Anterior cingulate cortex (tissue), 58 donors: ENCODE measurements around the gene SLC12A8.
A peak's percentile ranks its signal among the peaks of the same experiment; 100 is the strongest.

Experiments used
- DNase-seq, 58 donors: peaks; one replicate each; lab custom pipeline; 2025; lab: John Stamatoyannopoulos, UW

The SLC12A8 gene

GRCh38 chr3:125220183-125220582 lies 7.6 kb upstream of the SLC12A8 start:
- DNase-seq, result peak in 1 of 58 donors; percentile 1

GRCh38 chr3:125219261-125219701 lies 6.7 kb upstream of the SLC12A8 start:
- DNase-seq, result no peak

GRCh38 chr3:125214738-125215137 lies 2.2 kb upstream of the SLC12A8 start:
- DNase-seq, result no peak

GRCh38 chr3:125213946-125214542 lies 1.5 kb upstream of the SLC12A8 start:
- no peak for DNase-seq

GRCh38 chr3:125213364-125213755 lies 812 bp upstream of the SLC12A8 start:
- no peak for DNase-seq

- DNase-seq, result no peak
Measured at GRCh38 chr3:125212091-125212508, 448 bp downstream of the SLC12A8 start.

GRCh38 chr3:125211523-125212090 lies 941 bp downstream of the SLC12A8 start:
- DNase-seq, result no peak

GRCh38 chr3:125207949-125208568 lies 4.5 kb downstream of the SLC12A8 start:
- DNase-seq, result no peak

GRCh38 chr3:125207507-125207906 lies 5.0 kb downstream of the SLC12A8 start:
- no peak for DNase-seq

GRCh38 chr3:125206934-125207333 lies 5.6 kb downstream of the SLC12A8 start:
- no peak for DNase-seq

GRCh38 chr3:125203731-125204130 lies 8.8 kb downstream of the SLC12A8 start:
- no peak for DNase-seq

- DNase-seq, result no peak
Measured at GRCh38 chr3:125202197-125202596, 10.4 kb downstream of the SLC12A8 start.

GRCh38 chr3:125200731-125201139 lies 11.8 kb downstream of the SLC12A8 start:
- no peak for DNase-seq

GRCh38 chr3:125194849-125195601 lies 17.5 kb downstream of the SLC12A8 start:
- DNase-seq, result no peak

GRCh38 chr3:125194061-125194848 lies 18.3 kb downstream of the SLC12A8 start:
- no peak for DNase-seq

- DNase-seq, result no peak
Measured at GRCh38 chr3:125192190-125193035, 20.1 kb downstream of the SLC12A8 start.

GRCh38 chr3:125191730-125192129 lies 20.8 kb downstream of the SLC12A8 start:
- DNase-seq, result no peak

GRCh38 chr3:125191256-125191655 lies 21.3 kb downstream of the SLC12A8 start:
- DNase-seq, result no peak

GRCh38 chr3:125190786-125191185 lies 21.8 kb downstream of the SLC12A8 start:
- no peak for DNase-seq
